Keratinocyte (primary cell): ENCODE data around the gene SLC39A1. TPM values are rescaled to one million over a fixed set of nuclear protein-coding genes. Genes with fewer than 3 reads are reported as not detected.

Experiments
- DNase-seq: peaks from one replicate; pipeline ENCODE4 v3.0.0-alpha.2; 2011; ENCODE audit warnings: low read depth, missing footprints, low spot score
- FAIRE-seq: peaks from 2 replicates; lab custom pipeline; 2011; peaks lifted over from hg19 to GRCh38; lab: Jason Lieb, UNC
- H2AFZ ChIP-seq: 2 replicates; pipeline ENCODE4 v1.6.0; 2012; ENCODE audit warnings: low read length, control low read depth, inconsistent platforms; ENCODE audit not compliant: control insufficient read depth
- H3K27ac ChIP-seq: 2 replicates; pipeline ENCODE4 v1.5.1; 2011; ENCODE audit warnings: low read length; ENCODE audit not compliant: control insufficient read depth, insufficient read depth
- H3K27me3 ChIP-seq: 3 replicates; pipeline ENCODE4 v1.6.0; 2011; ENCODE audit warnings: low read length; ENCODE audit not compliant: control insufficient read depth, insufficient read depth; ENCODE audit errors: extremely low read depth
- H3K36me3 ChIP-seq, 2 experiments: 2 replicates in 1 of 2; 3 replicates in 1 of 2; pipeline ENCODE4 v1.5.1; 2011; ENCODE audit warnings: low read length in 2 of 2, mild to moderate bottlenecking in 1 of 2; ENCODE audit not compliant: control insufficient read depth in 2 of 2, insufficient read depth in 2 of 2; ENCODE audit errors: extremely low read depth in 1 of 2
- H3K4me1 ChIP-seq: 3 replicates; pipeline ENCODE4 v1.5.1; 2011; ENCODE audit warnings: low read length; ENCODE audit not compliant: control insufficient read depth, insufficient read depth; ENCODE audit errors: extremely low read depth
- H3K4me2 ChIP-seq: 3 replicates; pipeline ENCODE4 v1.6.0; 2011; ENCODE audit warnings: low read depth, low read length; ENCODE audit not compliant: control insufficient read depth, insufficient read depth; ENCODE audit errors: extremely low read depth
- H3K4me3 ChIP-seq, 3 experiments: fragments of 200-600 bp in 1 of 3; sonication (generic) in 1 of 3; 2 replicates in 2 of 3; 3 replicates in 1 of 3; pipeline ENCODE4 v1.5.1; 2011 to 2016; ENCODE audit warnings: low read length in 3 of 3, mild to moderate bottlenecking in 3 of 3, control low read depth in 2 of 3, inconsistent platforms in 1 of 3, low read depth in 1 of 3, mixed read lengths in 1 of 3, mixed run types in 1 of 3, moderate library complexity in 1 of 3; ENCODE audit not compliant: control insufficient read depth in 2 of 3, insufficient read depth in 2 of 3; ENCODE audit errors: extremely low read depth in 1 of 3
- H3K79me2 ChIP-seq: 2 replicates; pipeline ENCODE4 v1.6.0; 2012; ENCODE audit warnings: low read length; ENCODE audit not compliant: control insufficient read depth, insufficient read depth
- H3K9ac ChIP-seq: 3 replicates; pipeline ENCODE4 v1.6.0; 2011; ENCODE audit warnings: low read length; ENCODE audit not compliant: control insufficient read depth, insufficient read depth; ENCODE audit errors: extremely low read depth
- H3K9me1 ChIP-seq: 3 replicates; pipeline ENCODE4 v1.6.0; 2011; ENCODE audit warnings: low read length; ENCODE audit not compliant: control insufficient read depth, insufficient read depth; ENCODE audit errors: extremely low read depth
- H3K9me3 ChIP-seq: 2 replicates; pipeline ENCODE4 v1.5.1; 2012; ENCODE audit warnings: low read depth, low read length; ENCODE audit not compliant: control insufficient read depth
- H4K20me1 ChIP-seq: 3 replicates; pipeline ENCODE4 v1.6.0; 2011; ENCODE audit warnings: low read length; ENCODE audit not compliant: control insufficient read depth, insufficient read depth; ENCODE audit errors: extremely low read depth
- CTCF ChIP-seq, 3 experiments: IDR thresholded peaks in 1 of 3; conservative IDR thresholded peaks in 1 of 3; optimal IDR thresholded peaks in 1 of 3; 2 replicates in 2 of 3; 3 replicates in 1 of 3; pipeline versions ENCODE3 to v1.5.1; 2011; ENCODE audit warnings: low read length in 3 of 3, mild to moderate bottlenecking in 3 of 3, moderate library complexity in 2 of 3, control low read depth in 1 of 3, inconsistent platforms in 1 of 3; ENCODE audit not compliant: insufficient read depth in 2 of 3; ENCODE audit errors: extremely low read depth in 1 of 3
- EZH2 ChIP-seq: IDR thresholded peaks from one replicate; pipeline ENCODE4 v1.6.1; 2012; ENCODE audit warnings: inconsistent platforms, mild to moderate bottlenecking, low read length, moderate library complexity
- dilution Hi-C: fragments of 300-500 bp; cut with MboI; formaldehyde crosslinking; loops from one replicate; pipeline ENCODE4 v1.7.0; 2020; ENCODE audit warnings: low sequenced_read_pairs; ENCODE audit not compliant: extremely low pct_ligation_motif_present
- polyA plus RNA-seq, 5 experiments: library from polyadenylated mRNA; depleted of rRNA in 3 of 5; stranded (reverse) in 3 of 5; stranded (forward) in 1 of 5; unstranded in 1 of 5; fragments of >200 nt; gene quantifications; 1 replicate in 1 of 5; 2 replicates in 3 of 5; 3 replicates in 1 of 5; pipeline versions ENCODE4 v1.2.1 to v1.2.3, GENCODE V29; 2011 to 2012; ENCODE audit warnings: missing spikeins in 2 of 5, low read depth in 1 of 5, low replicate concordance in 1 of 5

The SLC39A1 gene
- polyA plus RNA-seq, 1 donor (not counting 4 experiments of a cell fraction or from before 2014, with no cell fraction given), result 68.4 TPM

GRCh38 chr1:153990468-153991150 lies 27.3 kb upstream of the SLC39A1 start, which contains the start of gene RPS27:
RPS27 (plus strand) TSS chr1:153990762; CDS start chr1:153990797, 35 bp downstream.
- H3K9me3 ChIP-seq, result no peaks in the 10 kb centered on the region
- peak within 1 kb of the TSS; percentile 98 for H3K9ac ChIP-seq
- H3K27ac ChIP-seq, result peak within 1 kb of the TSS; percentile 96
- peak within 1 kb of the TSS; percentile 80 for H2AFZ ChIP-seq
- H3K79me2 ChIP-seq, result peaks cover 24% of the 10 kb centered on the region
- peaks cover 25% of the 10 kb centered on the region for H3K4me1 ChIP-seq
- no peaks in the 10 kb centered on the region for H3K9me1 ChIP-seq
- DNase-seq (peak; percentile 91), FAIRE-seq (peak; percentile 93)
- H3K4me3 ChIP-seq, result peak within 1 kb of the TSS; percentile 90 to 99 (median 98)
- H3K36me3 ChIP-seq, result peaks cover 9 to 22% of the 10 kb centered on the region in 2 experiments
- H4K20me1 ChIP-seq, result no peaks in the 10 kb centered on the region
- no peak for TF ChIP-seq CTCF (optimal IDR thresholded peaks at IDR 0.05 in 1 of 3, IDR thresholded peaks at IDR 0.05 in 1 of 3, conservative IDR thresholded peaks at IDR 0.05 in 1 of 3; ENCODE audit: extremely low read depth in 1 of 3, insufficient read depth in 2 of 3, low read length in 3 of 3)
- no peak for TF ChIP-seq EZH2
- dilution Hi-C loops, result no loop called here
- no peaks in the 10 kb centered on the region for H3K27me3 ChIP-seq
- peak within 1 kb of the TSS; percentile 98 for H3K4me2 ChIP-seq

DNA sequence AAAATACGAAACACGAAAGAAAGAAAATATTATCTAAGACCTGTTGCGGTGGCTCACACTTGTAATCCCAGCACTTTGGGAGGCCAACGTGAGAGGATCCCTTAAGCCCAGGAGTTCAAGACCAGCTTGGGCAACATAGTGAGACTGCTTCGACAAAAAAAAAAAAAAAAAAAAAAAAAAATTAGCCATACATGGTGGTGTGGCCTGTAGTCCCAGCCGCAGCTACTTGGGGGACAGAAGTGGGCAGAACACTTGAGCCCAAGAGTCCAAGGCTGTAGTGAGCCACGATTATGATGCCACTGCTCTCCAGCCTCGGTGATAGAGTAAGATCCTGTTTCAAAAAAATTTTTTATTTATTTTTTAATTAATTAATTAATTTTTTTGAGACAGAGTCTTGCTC lies 24.3 kb upstream of the SLC39A1 start:
- Histone ChIP-seq H4K20me1 (no peaks in the 10 kb centered on the region), H3K4me3 (no peak overlapping the region), H3K9me1 (no peaks in the 10 kb centered on the region), H3K27ac (no peak overlapping the region), H3K36me3 (peaks cover 8 to 15% of the 10 kb centered on the region in 2 experiments), H3K9me3 (no peaks in the 10 kb centered on the region), H3K4me1 (peaks cover 28% of the 10 kb centered on the region), H3K4me2 (no peak overlapping the region), H3K27me3 (no peaks in the 10 kb centered on the region), H3K79me2 (peaks cover 25% of the 10 kb centered on the region), H2AFZ (no peak overlapping the region), H3K9ac (no peak overlapping the region)
- FAIRE-seq (no peak), DNase-seq (no peak)
- dilution Hi-C loops, result no loop called here
- TF ChIP-seq CTCF (optimal IDR thresholded peaks at IDR 0.05 in 1 of 3, IDR thresholded peaks at IDR 0.05 in 1 of 3, conservative IDR thresholded peaks at IDR 0.05 in 1 of 3; ENCODE audit: extremely low read depth in 1 of 3, insufficient read depth in 2 of 3, low read length in 3 of 3) (no peak), EZH2 (no peak)
